Measurements from ENCODE around the gene SPOCK1. TPM values are rescaled to one million over a fixed set of nuclear protein-coding genes. Genes with fewer than 3 reads are reported as not detected.

The SPOCK1 gene
- total RNA-seq, 1 experiment from 2014 or later, result 10.9 TPM

DNA sequence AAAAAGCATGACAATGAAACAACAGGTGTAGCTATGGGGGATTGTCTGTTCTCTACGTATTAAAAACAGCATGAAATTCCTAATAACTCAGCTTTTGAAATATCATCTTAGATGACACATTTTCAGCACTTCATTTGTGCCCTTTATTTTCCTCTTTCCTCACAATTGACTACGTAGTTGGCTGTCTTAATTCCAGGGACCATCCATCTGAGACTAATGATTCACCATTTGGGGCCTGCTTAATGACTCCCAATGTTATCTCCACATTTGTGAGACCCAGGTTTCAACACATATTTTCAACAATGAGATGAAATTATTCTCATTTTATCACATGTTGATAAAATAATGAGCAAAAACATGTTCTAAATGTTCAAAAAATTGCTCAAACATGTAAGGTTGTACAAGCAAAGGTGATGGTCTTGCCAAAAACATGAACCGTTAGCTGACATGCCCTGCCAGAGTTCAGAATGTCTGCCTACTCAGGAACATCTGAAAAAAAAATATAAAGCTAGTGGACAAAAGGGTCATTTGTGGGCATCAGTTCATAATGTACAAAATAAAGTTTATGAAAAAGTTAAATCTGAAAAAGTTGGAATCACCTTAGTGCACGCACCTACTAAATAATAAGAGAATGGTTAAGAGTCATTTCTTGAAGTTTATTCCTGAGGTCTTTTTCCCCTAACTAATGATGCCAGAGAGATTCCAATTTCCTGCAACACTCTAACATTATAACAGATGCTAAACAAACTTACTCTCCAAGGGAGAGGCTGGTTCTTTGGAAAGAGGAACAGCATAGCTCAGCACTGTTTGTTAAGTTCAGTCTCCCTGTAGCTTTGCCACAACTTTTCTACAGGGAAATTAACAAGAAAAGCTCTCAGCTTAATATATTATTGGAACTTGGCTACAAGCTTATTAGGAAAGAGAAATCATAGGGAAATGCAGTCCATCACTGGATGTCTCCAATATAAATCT is 275.5 kb downstream of the SPOCK1 start:
- H3K14ac ChIP-seq (ENCODE audit: insufficient read depth, low read length), result no peak overlapping the region
- TF ChIP-seq, protein P1, sequence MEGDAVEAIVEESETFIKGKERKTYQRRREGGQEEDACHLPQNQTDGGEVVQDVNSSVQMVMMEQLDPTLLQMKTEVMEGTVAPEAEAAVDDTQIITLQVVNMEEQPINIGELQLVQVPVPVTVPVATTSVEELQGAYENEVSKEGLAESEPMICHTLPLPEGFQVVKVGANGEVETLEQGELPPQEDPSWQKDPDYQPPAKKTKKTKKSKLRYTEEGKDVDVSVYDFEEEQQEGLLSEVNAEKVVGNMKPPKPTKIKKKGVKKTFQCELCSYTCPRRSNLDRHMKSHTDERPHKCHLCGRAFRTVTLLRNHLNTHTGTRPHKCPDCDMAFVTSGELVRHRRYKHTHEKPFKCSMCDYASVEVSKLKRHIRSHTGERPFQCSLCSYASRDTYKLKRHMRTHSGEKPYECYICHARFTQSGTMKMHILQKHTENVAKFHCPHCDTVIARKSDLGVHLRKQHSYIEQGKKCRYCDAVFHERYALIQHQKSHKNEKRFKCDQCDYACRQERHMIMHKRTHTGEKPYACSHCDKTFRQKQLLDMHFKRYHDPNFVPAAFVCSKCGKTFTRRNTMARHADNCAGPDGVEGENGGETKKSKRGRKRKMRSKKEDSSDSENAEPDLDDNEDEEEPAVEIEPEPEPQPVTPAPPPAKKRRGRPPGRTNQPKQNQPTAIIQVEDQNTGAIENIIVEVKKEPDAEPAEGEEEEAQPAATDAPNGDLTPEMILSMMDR (conservative IDR thresholded peaks at IDR 0.05), result no peak
- H3K27ac Mint-ChIP-seq, result no peak overlapping the region
- no peak overlapping the region for H2BK20ac ChIP-seq (ENCODE audit: low read depth, low read length, poor library complexity, severe bottlenecking)
- no peaks in the 10 kb centered on the region for H3K4me1 ChIP-seq (ENCODE audit: insufficient read depth, low read length)
- no CpG with 5 or more reads among the region's 4 CpGs for WGBS (ENCODE audit: extremely low coverage, insufficient read length, low lambda C conversion rate)
- no peak overlapping the region for H3T11ph ChIP-seq (ENCODE audit: low read length)
- H3K36me3 Mint-ChIP-seq (ENCODE audit: insufficient read depth in 1 of 3, low read depth in 3 of 3), result no peaks in the 10 kb centered on the region
- H3K4me3 Mint-ChIP-seq, result no peak overlapping the region
- H3K79me1 ChIP-seq (ENCODE audit: insufficient read depth, low read depth, low read length, poor library complexity, severe bottlenecking), result no peaks in the 10 kb centered on the region
- no peak overlapping the region for H2BK12ac ChIP-seq (ENCODE audit: insufficient read length, low read depth, low read length)
- no peak overlapping the region for H4K8ac ChIP-seq (replicated peaks; ENCODE audit: insufficient read length, low read depth, low read length)
- no peak overlapping the region for H3K4ac ChIP-seq (ENCODE audit: low read depth, low read length)
- no peak overlapping the region for H2AFZ ChIP-seq (ENCODE audit: low read length)
- H4K20me1 ChIP-seq (ENCODE audit: control insufficient read depth, insufficient read depth, insufficient read length), result no peaks in the 10 kb centered on the region
- no peak overlapping the region for H3K23ac ChIP-seq (ENCODE audit: insufficient read length, low read depth, low read length)
- no peaks in the 10 kb centered on the region; the same call in 1 of the 2 replicates for H3K27me3 Mint-ChIP-seq (ENCODE audit: low read depth)
- no peak overlapping the region for H3K9ac ChIP-seq (ENCODE audit: extremely low read depth, insufficient read length, low read length)
- no peaks in the 10 kb centered on the region for H3K79me2 ChIP-seq (ENCODE audit: insufficient read depth, low read length)
- no peaks in the 10 kb centered on the region for H3K23me2 ChIP-seq (ENCODE audit: insufficient read length, low read depth, low read length, poor library complexity, severe bottlenecking)
- H4K91ac ChIP-seq (ENCODE audit: insufficient read length, low read depth, low read length), result no peak overlapping the region
- peaks cover 2 to 5% of the 10 kb centered on the region in 2 experiments; a peak in 2 of 4 replicates for H3K4me1 Mint-ChIP-seq
- H3K18ac ChIP-seq (ENCODE audit: insufficient read length, low read depth, low read length), result no peak overlapping the region
- H2BK15ac ChIP-seq (ENCODE audit: low read depth, low read length), result no peak overlapping the region
- no peak for DNase-seq
- H2BK5ac ChIP-seq (ENCODE audit: insufficient read length, low read length), result no peak overlapping the region
- H3K9me3 Mint-ChIP-seq, result no peaks in the 10 kb centered on the region
- no peak overlapping the region for H2BK120ac ChIP-seq (ENCODE audit: low read depth, low read length, poor library complexity, severe bottlenecking)
- H3K56ac ChIP-seq (ENCODE audit: insufficient read length, low read depth, low read length), result no peak overlapping the region
- H2AK5ac ChIP-seq (ENCODE audit: insufficient read length, low read length), result no peak overlapping the region
- H3K9me3 ChIP-seq (ENCODE audit: control insufficient read depth, low read depth, low read length), result no peaks in the 10 kb centered on the region
- H3K27me3 ChIP-seq (ENCODE audit: insufficient read depth, low read length), result no peaks in the 10 kb centered on the region
- H3K4me2 ChIP-seq (ENCODE audit: insufficient read depth, insufficient read length, low read length), result no peak overlapping the region
- H4K5ac ChIP-seq (ENCODE audit: insufficient read length, low read depth, low read length), result no peak overlapping the region
- H3K27ac ChIP-seq (ENCODE audit: insufficient read length, low read depth, low read length), result no peak overlapping the region

Measured in H9 (cell line).